VCaP (cell line): ENCODE data around the gene POLR3A.

Source experiments
- H3K27ac ChIP-seq: fragments of 450-650 bp; 2 replicates; pipeline ENCODE4 v1.5.1; 2017
- TF ChIP-seq, protein P1 (sequence below): fragments of 450-650 bp; conservative IDR thresholded peaks from 2 replicates; pipeline ENCODE4 v1.5.1; 2017; ENCODE audit warnings: mild to moderate bottlenecking, moderate library complexity

The POLR3A gene

DNA sequence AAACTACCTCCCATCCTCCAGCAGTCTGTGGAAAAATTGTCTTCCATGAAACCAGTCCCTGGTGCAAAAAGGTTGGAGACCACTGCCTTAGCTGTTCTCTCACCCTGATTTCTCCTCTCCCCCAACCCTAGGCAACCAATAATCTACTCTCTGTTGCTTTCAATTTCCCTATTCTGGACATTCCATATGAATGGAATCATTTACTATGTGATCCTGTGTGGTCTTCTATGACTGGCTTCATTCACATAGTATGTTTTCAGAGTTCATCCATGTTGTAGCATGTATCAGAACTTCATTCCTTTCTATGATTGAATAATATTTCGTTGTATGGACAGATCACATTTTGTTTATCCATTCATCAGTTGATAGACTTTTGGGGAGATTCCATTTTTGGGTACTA, 64.5 kb downstream of the POLR3A start:
- no peak overlapping the region for H3K27ac ChIP-seq
- TF ChIP-seq, protein P1, sequence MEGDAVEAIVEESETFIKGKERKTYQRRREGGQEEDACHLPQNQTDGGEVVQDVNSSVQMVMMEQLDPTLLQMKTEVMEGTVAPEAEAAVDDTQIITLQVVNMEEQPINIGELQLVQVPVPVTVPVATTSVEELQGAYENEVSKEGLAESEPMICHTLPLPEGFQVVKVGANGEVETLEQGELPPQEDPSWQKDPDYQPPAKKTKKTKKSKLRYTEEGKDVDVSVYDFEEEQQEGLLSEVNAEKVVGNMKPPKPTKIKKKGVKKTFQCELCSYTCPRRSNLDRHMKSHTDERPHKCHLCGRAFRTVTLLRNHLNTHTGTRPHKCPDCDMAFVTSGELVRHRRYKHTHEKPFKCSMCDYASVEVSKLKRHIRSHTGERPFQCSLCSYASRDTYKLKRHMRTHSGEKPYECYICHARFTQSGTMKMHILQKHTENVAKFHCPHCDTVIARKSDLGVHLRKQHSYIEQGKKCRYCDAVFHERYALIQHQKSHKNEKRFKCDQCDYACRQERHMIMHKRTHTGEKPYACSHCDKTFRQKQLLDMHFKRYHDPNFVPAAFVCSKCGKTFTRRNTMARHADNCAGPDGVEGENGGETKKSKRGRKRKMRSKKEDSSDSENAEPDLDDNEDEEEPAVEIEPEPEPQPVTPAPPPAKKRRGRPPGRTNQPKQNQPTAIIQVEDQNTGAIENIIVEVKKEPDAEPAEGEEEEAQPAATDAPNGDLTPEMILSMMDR, result no peak

DNA sequence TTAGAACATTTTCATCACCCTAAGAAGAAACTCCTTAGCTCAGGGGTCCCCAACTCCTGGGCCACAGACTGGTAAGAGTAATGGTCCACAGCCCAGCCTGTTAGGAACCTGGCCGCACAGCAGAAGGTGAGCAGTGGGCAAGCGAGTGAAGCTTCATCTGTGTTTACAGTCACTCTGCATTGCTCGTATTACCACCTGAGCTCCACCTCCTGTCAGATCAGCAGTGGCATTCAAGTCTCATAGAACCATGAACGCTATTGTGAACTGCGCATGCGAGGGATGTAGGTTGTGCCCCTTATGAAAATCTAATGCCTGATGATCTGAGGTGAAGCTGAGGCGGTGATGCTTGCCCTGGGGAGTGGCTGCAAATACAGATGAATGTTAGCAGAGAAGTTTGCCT, 65.4 kb downstream of the POLR3A start:
- no peak overlapping the region for H3K27ac ChIP-seq
- TF ChIP-seq, protein P1, result no peak

DNA sequence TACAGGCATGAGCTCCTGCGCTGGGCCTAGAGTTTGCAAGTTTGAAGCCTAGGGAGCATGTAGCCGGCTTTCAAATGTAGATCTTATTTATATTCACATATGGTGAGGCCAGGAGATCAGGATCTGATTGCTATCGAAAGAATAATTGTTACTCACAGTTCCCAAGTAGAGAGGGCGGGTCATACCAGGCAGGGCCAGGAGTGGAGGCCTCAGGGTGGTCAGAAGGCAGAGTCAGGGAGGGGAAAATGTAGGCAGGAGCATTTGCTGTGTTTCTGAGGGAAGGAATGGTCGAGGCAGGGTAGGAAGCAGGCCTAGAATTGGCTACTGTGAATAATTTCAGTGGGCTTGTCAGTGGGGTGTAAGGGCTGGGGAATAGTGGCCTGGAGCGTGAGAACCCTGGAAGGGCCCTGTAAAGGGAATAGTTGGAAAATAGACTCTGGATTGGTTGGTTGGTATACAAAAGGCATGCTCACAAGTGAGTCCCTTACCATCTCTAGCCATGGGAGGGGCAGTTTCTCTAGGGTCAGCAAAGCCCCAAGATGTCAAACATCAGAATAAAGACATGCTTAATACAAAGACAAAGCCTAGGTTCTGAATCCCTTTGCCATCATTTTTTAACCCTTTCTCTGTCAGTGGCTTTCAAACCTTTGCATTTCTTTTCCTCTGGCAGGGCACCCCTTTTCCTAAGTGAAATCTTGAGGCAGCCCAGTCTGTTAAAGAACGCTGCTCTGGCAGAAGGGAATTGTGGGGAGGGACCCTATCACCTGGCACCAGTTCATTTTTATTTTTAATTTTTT, 66.8 kb downstream of the POLR3A start:
- TF ChIP-seq, protein P1, result no peak
- H3K27ac ChIP-seq, result no peak overlapping the region

DNA sequence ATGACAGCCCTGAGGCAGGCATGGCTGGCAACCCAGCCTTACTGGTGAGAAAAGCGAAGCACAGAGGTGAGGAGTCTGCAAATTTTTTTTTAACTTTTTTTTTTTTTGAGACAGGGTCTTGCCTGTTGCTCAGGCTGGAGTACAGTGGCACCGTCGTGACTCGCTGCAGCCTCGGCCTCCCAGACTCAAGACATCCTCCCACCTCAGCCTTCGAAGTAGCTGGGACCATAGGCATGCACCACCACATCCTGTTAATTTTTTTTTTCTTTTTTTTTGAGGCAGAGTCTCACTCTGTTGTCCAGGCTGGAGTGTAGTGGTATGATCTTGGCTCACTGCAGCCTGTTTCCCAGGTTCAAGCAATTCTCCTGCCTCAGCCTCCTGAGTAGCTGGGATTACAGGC, 67.6 kb downstream of the POLR3A start:
- no peak overlapping the region for H3K27ac ChIP-seq
- TF ChIP-seq, protein P1, result no peak

DNA sequence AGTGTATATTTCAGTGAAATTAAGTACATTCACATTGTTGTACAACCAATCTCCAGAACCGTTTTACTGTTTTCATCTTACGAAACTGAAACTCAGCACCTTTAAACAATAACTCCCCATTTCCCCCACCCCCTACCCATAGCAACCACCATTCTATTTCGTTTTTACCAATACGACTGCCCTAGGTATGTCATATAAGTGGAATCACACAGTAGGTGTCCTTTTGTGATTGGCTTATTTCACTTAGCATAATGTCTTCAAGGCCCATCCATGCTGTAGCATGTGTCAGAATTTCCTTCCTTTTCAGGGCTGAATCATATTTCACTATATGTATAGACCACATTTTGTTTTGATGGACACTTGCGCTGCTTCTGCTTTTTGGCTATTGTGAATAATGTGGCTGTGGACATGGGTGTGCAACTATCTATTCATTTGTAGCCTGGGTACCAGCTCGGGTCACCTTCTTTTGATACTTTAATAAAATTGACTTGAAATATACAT, 68.4 kb downstream of the POLR3A start:
- no peak overlapping the region for H3K27ac ChIP-seq
- TF ChIP-seq, protein P1, result no peak

DNA sequence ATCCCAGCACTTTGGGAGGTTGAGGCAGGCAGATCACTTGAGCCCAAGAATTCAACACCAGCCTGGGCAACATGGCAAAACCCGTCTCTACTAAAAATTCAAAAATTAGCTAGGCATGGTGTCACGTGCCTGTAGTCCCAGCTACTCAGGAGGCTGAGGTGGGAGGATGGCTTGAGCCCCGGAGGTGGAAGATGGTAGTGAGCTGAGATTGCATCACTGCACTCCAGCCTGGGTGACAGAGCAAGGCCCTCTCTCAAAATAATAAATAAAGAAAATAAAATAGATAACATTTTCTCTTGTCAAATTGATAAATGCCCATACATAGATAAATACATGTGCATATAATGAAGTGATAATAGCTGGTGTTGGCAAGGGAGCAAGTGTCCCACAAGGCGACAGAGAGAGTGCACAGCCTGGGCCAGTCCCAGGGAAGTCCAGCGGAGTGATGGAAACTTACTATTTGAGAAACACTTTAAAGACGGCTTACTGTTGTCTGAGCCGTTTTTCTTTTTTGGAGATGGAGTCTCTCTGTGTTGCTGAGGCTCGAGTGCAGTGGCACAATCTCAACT, 69.3 kb downstream of the POLR3A start:
- H3K27ac ChIP-seq, result no peak overlapping the region
- TF ChIP-seq, protein P1, result no peak

DNA sequence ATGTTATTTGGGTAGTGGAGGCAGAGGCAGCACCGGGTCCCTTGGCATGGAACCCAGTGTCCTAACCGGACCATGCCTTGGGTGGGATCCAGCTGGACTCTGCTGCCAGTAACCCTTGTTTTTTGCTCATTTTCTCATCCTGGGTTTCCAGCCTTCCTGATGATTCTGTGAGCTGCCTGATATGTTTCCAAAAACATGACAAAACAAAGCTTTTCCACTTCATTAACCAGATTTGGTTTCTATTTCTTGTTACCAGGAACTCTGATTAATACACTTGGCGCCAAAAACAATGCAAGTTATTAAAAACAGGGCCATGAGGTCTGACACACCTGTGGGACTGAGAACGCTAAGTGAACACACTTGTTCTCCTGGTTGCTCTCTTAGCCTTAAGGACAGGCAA, 69.9 kb downstream of the POLR3A start:
- no peak overlapping the region for H3K27ac ChIP-seq
- TF ChIP-seq, protein P1, result no peak
